Measurements from ENCODE around the gene LDLRAD4.

Gene LDLRAD4

DNA sequence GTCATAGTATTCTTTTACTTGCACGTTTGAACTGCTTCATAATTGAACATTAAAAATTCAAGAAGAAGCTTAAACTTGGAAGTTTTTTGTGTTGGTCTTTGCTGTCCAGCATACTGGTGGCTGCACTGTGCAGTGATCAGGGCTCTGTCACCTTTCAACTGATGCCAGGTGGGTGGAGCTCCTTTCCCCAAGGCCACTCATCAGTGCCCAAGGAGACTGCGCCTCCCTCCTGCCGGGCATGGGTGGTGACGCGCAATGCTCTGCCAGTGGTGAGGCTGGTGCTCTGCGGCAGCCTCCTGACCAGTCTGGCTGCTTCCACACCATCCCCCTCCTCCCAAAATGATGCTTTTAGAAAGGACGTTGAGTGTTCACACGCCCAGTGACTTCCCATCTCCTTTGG lies 16.0 kb upstream of the LDLRAD4 start:
- no peak for DNase-seq (ENCODE audit: low read depth in 2 of 2)

DNA sequence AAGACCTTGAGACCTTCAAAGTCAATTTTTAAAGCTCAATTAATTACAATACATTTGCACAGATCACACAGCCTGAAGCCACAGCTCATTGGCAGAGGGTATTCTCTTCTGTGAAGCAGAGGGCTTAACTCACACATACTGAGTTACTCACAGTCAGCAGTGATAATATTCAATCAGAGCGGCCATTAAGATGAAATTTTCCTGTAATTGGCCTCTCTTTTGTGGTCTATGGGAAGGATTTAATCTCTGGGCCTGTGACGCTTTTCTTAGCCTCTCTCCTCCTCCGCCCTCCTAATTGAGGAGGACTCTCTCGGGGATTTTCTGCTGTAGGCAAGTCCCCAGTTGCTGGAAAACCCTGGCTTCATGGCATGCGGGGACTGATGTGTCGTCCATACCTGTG lies 12.3 kb upstream of the LDLRAD4 start:
- no peak for DNase-seq (ENCODE audit: low read depth in 2 of 2)

- DNase-seq (ENCODE audit: low read depth in 2 of 2) = no peak
Measured at GRCh38 chr18:13207294-13207693, 11.3 kb upstream of the LDLRAD4 start.

DNA sequence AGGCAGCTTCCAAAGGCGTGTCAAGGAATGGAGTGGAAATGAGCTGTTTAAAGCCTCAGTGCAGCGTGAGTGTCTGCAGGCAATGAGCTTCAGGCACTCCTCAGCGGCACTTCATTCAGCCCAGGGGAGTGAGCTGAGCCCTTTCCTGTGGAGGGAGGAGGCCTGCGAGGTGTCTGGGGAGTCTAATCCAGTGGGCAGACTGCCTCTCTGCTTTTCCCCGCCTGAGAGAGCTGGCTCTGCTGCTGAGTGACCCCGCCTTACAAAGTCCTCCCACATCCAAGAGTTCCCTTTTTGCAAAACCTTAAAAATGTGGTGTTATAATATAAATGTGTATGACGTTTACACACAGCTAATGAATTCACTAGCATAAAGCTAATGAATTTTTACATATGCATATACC lies 7.0 kb upstream of the LDLRAD4 start:
- DNase-seq (ENCODE audit: low read depth in 2 of 2) = no peak

- no peak for DNase-seq (ENCODE audit: low read depth in 2 of 2)
Measured at GRCh38 chr18:13213036-13213795, 5.3 kb upstream of the LDLRAD4 start.

- DNase-seq (ENCODE audit: low read depth in 2 of 2) = no peak
Measured at GRCh38 chr18:13214609-13215008, 4.0 kb upstream of the LDLRAD4 start.

GRCh38 chr18:13216092-13216582 lies 2.4 kb upstream of the LDLRAD4 start:
- no peak for DNase-seq (ENCODE audit: low read depth in 2 of 2)

GRCh38 chr18:13216711-13217465 lies 1.7 kb upstream of the LDLRAD4 start:
- DNase-seq (ENCODE audit: low read depth in 2 of 2) = no peak

DNA sequence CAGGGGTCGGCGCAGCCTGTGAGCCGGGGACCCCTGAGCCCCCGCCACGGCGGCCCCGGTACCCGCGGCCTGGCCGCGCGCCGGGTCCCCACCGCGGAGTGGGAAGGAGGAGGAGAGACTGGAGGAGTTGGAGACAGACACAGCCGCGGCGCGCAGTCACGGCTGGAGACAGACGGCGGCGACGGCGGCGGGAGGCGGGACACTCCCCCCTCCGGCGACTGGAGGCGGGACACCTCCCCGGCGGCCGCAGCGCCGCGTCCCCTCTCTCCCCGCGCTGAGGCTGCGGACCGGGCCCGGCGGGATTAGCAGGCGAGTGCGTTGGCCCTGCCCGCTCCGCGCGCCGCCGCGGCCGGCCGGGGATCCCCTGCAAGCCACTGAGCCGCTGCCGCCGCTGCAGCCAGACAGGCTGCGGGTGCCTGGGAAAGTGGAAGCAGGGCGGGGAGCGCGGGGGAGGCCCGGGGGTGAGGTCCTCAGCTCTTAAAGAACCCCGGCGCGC lies 1.0 kb upstream of the LDLRAD4 start:
- peak in 1 of 2 donors; percentile 35 for DNase-seq (ENCODE audit: low read depth in 2 of 2)

DNA sequence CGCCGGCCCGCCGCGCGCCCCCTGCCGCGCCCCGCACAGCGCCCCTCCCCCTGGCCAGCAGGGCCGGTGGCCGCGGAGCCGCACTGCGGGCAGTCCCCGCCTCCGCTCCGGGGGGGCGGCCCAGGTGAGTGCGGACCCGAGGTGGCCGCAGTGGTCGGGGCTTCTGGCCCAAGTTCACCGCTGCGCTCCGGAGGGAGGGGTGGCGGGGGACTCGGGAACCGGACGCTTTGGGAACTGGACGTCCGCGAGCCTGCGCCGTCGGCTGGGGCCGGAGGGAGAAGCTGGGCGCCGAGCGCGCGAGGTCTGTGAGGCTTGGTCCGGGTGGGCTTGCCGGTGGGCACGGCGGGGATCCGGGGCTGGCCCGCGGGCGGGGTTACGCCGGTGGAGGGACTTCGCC lies 591 bp upstream of the LDLRAD4 start:
- no peak for DNase-seq (ENCODE audit: low read depth in 2 of 2)

DNA sequence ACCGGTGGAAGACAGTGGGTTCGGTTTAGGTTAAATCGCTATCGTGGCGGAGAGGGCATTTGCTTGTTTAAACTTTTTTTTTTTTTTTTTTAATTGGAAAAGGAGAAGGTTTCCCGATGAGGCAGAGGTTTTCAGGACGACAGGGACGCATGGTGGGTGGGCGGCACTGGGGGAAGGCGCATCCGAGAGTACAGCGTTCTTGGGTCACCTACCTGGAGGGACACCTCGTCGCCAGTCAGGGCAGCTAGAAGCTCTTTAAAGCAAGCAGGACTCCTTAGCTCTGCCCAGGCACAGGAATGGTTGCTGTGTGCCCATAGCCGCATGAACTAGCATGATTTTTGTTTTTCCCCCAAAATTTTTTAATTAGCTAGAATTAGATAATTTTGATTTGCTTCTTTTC lies 437 bp downstream of the LDLRAD4 start:
- DNase-seq (ENCODE audit: low read depth in 2 of 2) = no peak

- DNase-seq (ENCODE audit: low read depth in 2 of 2) = no peak
Measured at GRCh38 chr18:13219593-13220159, 1.1 kb downstream of the LDLRAD4 start.

GRCh38 chr18:13220361-13220991 lies 1.9 kb downstream of the LDLRAD4 start:
- DNase-seq (ENCODE audit: low read depth in 2 of 2) = no peak

GRCh38 chr18:13221869-13222855 lies 3.6 kb downstream of the LDLRAD4 start:
- DNase-seq (ENCODE audit: low read depth in 2 of 2) = no peak

GRCh38 chr18:13222856-13223281 lies 4.3 kb downstream of the LDLRAD4 start:
- no peak for DNase-seq (ENCODE audit: low read depth in 2 of 2)

- no peak for DNase-seq (ENCODE audit: low read depth in 2 of 2)
Measured at GRCh38 chr18:13223311-13224143, 5.0 kb downstream of the LDLRAD4 start.

DNA sequence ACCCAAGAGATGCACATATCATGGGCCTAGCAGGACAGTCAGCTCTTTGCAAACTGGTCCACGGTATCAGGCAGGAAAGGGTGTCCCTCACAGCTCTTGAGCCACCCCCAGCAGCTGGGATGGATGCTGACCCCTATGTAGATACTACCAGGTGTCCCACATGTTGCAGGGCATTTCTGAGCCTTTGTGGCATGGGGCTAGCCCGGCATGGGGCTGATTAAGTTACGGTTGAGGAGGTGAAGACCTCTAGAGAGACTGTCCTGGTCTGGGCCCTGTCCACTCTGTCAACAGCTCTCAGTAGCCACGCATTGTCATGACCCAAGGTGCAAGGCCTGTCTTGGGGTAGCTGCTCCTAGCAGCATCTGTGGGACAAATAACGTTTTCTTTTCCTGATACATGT lies 6.7 kb downstream of the LDLRAD4 start:
- no peak for DNase-seq (ENCODE audit: low read depth in 2 of 2)

- DNase-seq (ENCODE audit: low read depth in 2 of 2) = no peak
Measured at GRCh38 chr18:13226533-13227144, 8.1 kb downstream of the LDLRAD4 start.

DNA sequence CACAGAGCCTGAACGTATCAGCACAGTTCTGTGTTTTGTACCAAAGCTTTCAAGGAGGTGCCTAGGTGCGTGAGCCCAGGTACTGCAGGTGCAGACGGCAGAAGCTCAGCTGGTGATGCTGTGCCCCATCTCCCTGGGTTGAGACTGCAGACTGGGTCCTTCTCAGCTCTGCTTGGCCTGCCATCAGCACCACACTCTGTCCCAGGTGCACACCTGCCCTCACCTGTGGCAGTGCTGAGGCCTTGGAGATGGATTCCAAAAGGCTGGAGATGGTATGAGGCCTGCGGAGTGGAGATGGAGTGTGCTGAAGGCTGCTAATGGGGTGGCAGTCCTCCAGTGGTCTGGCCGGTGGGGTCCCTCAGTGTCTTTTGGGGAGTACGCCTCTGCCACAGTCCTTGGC lies 9.3 kb downstream of the LDLRAD4 start:
- DNase-seq (ENCODE audit: low read depth in 2 of 2) = no peak
